ENCODE measurements around the gene NKX2-4. TPM values are rescaled to one million over a fixed set of nuclear protein-coding genes. Genes with fewer than 3 reads are reported as not detected.
"Not testable (repeated sequence)": the region's sequence is repeated elsewhere in the genome, so short reads cannot be mapped to it uniquely, and the experiment has no call there.

NKX2-4 gene
- total RNA-seq, 2 experiments from 2014 or later = not detected

DNA sequence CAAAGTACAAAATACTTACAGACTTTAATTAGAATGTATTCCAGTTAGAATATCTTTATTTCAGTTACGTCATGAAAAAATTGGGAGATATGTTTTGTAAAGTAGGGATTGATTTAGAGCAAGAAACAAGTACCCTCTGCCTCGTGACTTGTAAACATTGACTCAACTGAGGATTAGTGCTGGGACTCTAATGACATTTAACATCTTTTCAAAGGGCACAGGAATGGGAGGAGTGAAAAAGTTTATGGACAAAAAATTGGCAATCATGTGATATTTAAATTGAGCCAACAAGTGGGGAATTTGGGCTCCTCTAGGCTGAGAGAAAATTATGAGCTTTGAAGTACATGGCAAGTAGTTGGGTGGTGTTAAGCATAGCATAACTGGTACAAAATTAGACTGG is 25.3 kb downstream of the NKX2-4 start:
- CTCF ChIA-PET (ENCODE audit: unreplicated experiment) = no interaction called here
- intact Hi-C loops (cut with micrococcal nuclease; ENCODE audit: unreplicated experiment) = no loop called here
- DNase-seq (ENCODE audit: low spot score) = no peak

DNA sequence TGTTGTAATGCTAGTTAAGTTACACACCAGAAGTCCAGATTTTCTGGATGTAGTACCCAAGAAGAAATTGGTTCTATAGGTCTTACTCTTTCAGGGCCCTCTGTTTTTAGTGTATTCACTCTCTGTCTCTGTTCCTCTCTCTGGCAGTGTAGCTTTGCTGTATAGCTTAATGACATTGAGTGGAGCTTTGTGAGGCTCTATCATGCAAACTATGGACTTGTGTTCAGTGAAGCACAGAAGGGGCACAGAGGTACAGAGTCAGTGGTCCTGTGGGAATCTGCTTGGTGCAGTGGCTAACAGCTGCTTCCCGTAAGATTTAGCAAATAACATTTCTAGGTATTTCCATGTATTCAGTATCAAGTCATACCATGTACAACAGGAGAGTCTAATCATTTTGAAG is 26.1 kb downstream of the NKX2-4 start:
- H2AFZ ChIP-seq (ENCODE audit: low read length) = no peak overlapping the region
- DNase-seq (ENCODE audit: low spot score) = no peak

More for the DNA sequence above, 25.3 kb downstream of the NKX2-4 start:
- Histone ChIP-seq H3K4me1 (ENCODE audit: insufficient read depth, low read length, poor library complexity, severe bottlenecking) (no peaks in the 10 kb centered on the region), H3K79me2 (ENCODE audit: insufficient read depth, low read depth, low read length) (peaks cover 30% of the 10 kb centered on the region; the same call in 1 of the 2 replicates), H4K20me1 (ENCODE audit: insufficient read depth, low read length) (no peaks in the 10 kb centered on the region; the same call in 1 of the 2 replicates), H3K9me3 (ENCODE audit: low read length) (no peaks in the 10 kb centered on the region), H3K27ac (ENCODE audit: low read depth, low read length, poor library complexity, severe bottlenecking) (no peak overlapping the region), H2AFZ (ENCODE audit: low read length) (no peak overlapping the region), H3K4me2 (ENCODE audit: low read length) (no peak overlapping the region), H3K36me3 (ENCODE audit: insufficient read depth, low read length) (peaks cover 70% of the 10 kb centered on the region), H3K9me2 (ENCODE audit: insufficient read depth, low read length) (no peaks in the 10 kb centered on the region), H3K4me3 (ENCODE audit: low read depth, low read length, poor library complexity, severe bottlenecking) (no peak overlapping the region)
- TF ChIP-seq, protein P1, sequence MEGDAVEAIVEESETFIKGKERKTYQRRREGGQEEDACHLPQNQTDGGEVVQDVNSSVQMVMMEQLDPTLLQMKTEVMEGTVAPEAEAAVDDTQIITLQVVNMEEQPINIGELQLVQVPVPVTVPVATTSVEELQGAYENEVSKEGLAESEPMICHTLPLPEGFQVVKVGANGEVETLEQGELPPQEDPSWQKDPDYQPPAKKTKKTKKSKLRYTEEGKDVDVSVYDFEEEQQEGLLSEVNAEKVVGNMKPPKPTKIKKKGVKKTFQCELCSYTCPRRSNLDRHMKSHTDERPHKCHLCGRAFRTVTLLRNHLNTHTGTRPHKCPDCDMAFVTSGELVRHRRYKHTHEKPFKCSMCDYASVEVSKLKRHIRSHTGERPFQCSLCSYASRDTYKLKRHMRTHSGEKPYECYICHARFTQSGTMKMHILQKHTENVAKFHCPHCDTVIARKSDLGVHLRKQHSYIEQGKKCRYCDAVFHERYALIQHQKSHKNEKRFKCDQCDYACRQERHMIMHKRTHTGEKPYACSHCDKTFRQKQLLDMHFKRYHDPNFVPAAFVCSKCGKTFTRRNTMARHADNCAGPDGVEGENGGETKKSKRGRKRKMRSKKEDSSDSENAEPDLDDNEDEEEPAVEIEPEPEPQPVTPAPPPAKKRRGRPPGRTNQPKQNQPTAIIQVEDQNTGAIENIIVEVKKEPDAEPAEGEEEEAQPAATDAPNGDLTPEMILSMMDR (conservative IDR thresholded peaks at IDR 0.05; ENCODE audit: low read length) = no peak
- TF ChIP-seq EZH2phosphoT487 (IDR thresholded peaks at IDR 0.05; ENCODE audit: borderline replicate concordance, low read depth, low read length) = no peak
- no TSS peak for BruUV-seq (replicated peaks)
- POLR2A ChIA-PET = interaction anchor here (1.8 kb wide), 1 partner anchor 8 kb away, joined by 6 read pairs; no protein-coding TSS in a partner anchor

DNA sequence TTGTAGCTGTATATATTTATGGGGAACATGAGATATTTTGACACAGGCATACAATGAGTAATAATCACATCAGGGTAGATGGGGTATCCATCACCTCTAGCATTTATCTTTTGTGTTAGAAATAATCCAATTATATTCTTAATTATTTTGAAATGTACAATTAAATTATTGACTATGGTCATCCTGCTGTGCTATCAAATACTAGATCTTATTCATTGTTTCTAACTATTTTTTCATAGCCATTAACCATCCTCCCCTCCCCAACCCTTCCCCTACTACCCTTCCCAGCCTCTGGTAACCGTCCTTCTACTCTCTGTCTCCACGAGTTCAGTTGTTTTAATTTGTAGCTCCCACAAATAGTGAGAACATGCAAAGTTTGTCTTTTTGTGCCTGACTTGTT is 28.5 kb downstream of the NKX2-4 start:
- CTCF ChIA-PET (ENCODE audit: unreplicated experiment) = no interaction called here

More for the DNA sequence above, 26.1 kb downstream of the NKX2-4 start:
- H4K20me1 ChIP-seq (ENCODE audit: insufficient read depth, low read length) = no peaks in the 10 kb centered on the region; the same call in 1 of the 2 replicates
- no peaks in the 10 kb centered on the region for H3K9me2 ChIP-seq (ENCODE audit: insufficient read depth, low read length)
- peaks cover 70% of the 10 kb centered on the region for H3K36me3 ChIP-seq (ENCODE audit: insufficient read depth, low read length)
- no peaks in the 10 kb centered on the region for H3K9me3 ChIP-seq (ENCODE audit: low read length)
- H3K4me1 ChIP-seq (ENCODE audit: insufficient read depth, low read length, poor library complexity, severe bottlenecking) = no peaks in the 10 kb centered on the region
- no peak overlapping the region for H3K4me3 ChIP-seq (ENCODE audit: low read depth, low read length, poor library complexity, severe bottlenecking)
- ChIA-PET CTCF (ENCODE audit: unreplicated experiment) (no interaction called here), POLR2A (interaction anchor here (1.8 kb wide), 1 partner anchor 9 kb away, joined by 6 read pairs; no protein-coding TSS in a partner anchor)
- intact Hi-C loops (cut with micrococcal nuclease; ENCODE audit: unreplicated experiment) = no loop called here
- no peak overlapping the region for H3K27ac ChIP-seq (ENCODE audit: low read depth, low read length, poor library complexity, severe bottlenecking)
- BruUV-seq (replicated peaks) = no TSS peak
- TF ChIP-seq, protein P1 (conservative IDR thresholded peaks at IDR 0.05; ENCODE audit: low read length) = no peak
- no peak for TF ChIP-seq EZH2phosphoT487 (IDR thresholded peaks at IDR 0.05; ENCODE audit: borderline replicate concordance, low read depth, low read length)
- H3K4me2 ChIP-seq (ENCODE audit: low read length) = no peak overlapping the region
- peaks cover 25% of the 10 kb centered on the region; the same call in 1 of the 2 replicates for H3K79me2 ChIP-seq (ENCODE audit: insufficient read depth, low read depth, low read length)

DNA sequence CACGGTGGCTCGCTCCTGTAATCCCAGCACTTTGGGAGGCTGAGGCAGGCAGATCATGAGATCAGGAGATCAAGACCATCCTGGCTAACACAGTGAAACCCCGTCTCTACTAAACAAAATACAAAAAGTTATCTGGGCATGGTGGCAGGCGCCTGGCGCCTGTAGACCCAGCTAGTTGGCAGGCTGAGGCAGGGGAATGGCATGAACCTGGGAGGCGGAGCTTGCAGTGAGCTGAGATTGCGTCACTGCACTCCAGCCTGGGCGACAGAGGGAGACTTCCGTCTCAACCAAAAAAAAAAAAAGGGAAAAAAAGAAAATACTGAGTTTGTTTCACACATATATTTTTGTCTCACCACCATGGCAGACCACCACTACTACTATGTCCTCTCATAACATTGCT is 31.1 kb downstream of the NKX2-4 start:
- H3K9me3 ChIP-seq (ENCODE audit: low read length); BruUV-seq (replicated peaks); H3K4me2 ChIP-seq (ENCODE audit: low read length); CTCF ChIA-PET (ENCODE audit: unreplicated experiment); H3K4me1 ChIP-seq (ENCODE audit: insufficient read depth, low read length, poor library complexity, severe bottlenecking); DNase-seq (ENCODE audit: low spot score); H3K9me2 ChIP-seq (ENCODE audit: insufficient read depth, low read length); H3K27ac ChIP-seq (ENCODE audit: low read depth, low read length, poor library complexity, severe bottlenecking); H3K79me2 ChIP-seq (ENCODE audit: insufficient read depth, low read depth, low read length); H4K20me1 ChIP-seq (ENCODE audit: insufficient read depth, low read length); intact Hi-C loops (cut with micrococcal nuclease; ENCODE audit: unreplicated experiment); H2AFZ ChIP-seq (ENCODE audit: low read length); H3K4me3 ChIP-seq (ENCODE audit: low read depth, low read length, poor library complexity, severe bottlenecking): not testable (repeated sequence)
- H3K36me3 ChIP-seq (ENCODE audit: insufficient read depth, low read length) = peaks cover 88% of the 10 kb centered on the region
- POLR2A ChIA-PET = interaction anchor here (1.5 kb wide), 1 partner anchor 64 kb away, joined by 4 read pairs; no protein-coding TSS in a partner anchor

More for the DNA sequence above, 28.5 kb downstream of the NKX2-4 start:
- peaks cover 11% of the 10 kb centered on the region; the same call in 1 of the 2 replicates for H3K79me2 ChIP-seq (ENCODE audit: insufficient read depth, low read depth, low read length)
- H4K20me1 ChIP-seq (ENCODE audit: insufficient read depth, low read length) = no peaks in the 10 kb centered on the region; the same call in 1 of the 2 replicates
- BruUV-seq (replicated peaks) = no TSS peak
- POLR2A ChIA-PET = no interaction called here
- H3K36me3 ChIP-seq (ENCODE audit: insufficient read depth, low read length) = peaks cover 82% of the 10 kb centered on the region
- no peak overlapping the region for H3K27ac ChIP-seq (ENCODE audit: low read depth, low read length, poor library complexity, severe bottlenecking)
- no peaks in the 10 kb centered on the region for H3K4me1 ChIP-seq (ENCODE audit: insufficient read depth, low read length, poor library complexity, severe bottlenecking)
- TF ChIP-seq, protein P1 (conservative IDR thresholded peaks at IDR 0.05; ENCODE audit: low read length) = no peak
- no peak for TF ChIP-seq EZH2phosphoT487 (IDR thresholded peaks at IDR 0.05; ENCODE audit: borderline replicate concordance, low read depth, low read length)
- no peak for DNase-seq (ENCODE audit: low spot score)
- H3K4me3 ChIP-seq (ENCODE audit: low read depth, low read length, poor library complexity, severe bottlenecking) = no peak overlapping the region
- intact Hi-C loops (cut with micrococcal nuclease; ENCODE audit: unreplicated experiment) = no loop called here
- H3K9me2 ChIP-seq (ENCODE audit: insufficient read depth, low read length) = no peaks in the 10 kb centered on the region
- no peaks in the 10 kb centered on the region for H3K9me3 ChIP-seq (ENCODE audit: low read length)
- no peak overlapping the region for H2AFZ ChIP-seq (ENCODE audit: low read length)
- H3K4me2 ChIP-seq (ENCODE audit: low read length) = no peak overlapping the region

All from OCI-LY7 (cell line).